IPS-15b (cell line): ENCODE measurements around the gene CYB5A.

Source experiments
- H3K27me3 ChIP-seq: one replicate; pipeline ENCODE4 v1.6.1; 2013; ENCODE audit warnings: low read length; ENCODE audit not compliant: control insufficient read depth, insufficient read depth
- H3K36me3 ChIP-seq: one replicate; pipeline ENCODE4 v1.6.1; 2013; ENCODE audit warnings: low read length; ENCODE audit not compliant: control insufficient read depth, insufficient read depth
- H3K4me1 ChIP-seq: one replicate; pipeline ENCODE4 v1.6.1; 2013; ENCODE audit warnings: mild to moderate bottlenecking, low read length; ENCODE audit not compliant: control insufficient read depth, insufficient read depth
- H3K4me3 ChIP-seq: one replicate; pipeline ENCODE4 v1.5.1; 2013; ENCODE audit warnings: low read depth, low read length
- H3K9ac ChIP-seq: one replicate; pipeline ENCODE4 v1.6.1; 2013; ENCODE audit warnings: low read depth, mild to moderate bottlenecking, low read length
- H3K9me3 ChIP-seq: one replicate; pipeline ENCODE4 v1.6.1; 2013; ENCODE audit warnings: mild to moderate bottlenecking, low read length; ENCODE audit not compliant: control insufficient read depth, insufficient read depth

CYB5A gene

DNA sequence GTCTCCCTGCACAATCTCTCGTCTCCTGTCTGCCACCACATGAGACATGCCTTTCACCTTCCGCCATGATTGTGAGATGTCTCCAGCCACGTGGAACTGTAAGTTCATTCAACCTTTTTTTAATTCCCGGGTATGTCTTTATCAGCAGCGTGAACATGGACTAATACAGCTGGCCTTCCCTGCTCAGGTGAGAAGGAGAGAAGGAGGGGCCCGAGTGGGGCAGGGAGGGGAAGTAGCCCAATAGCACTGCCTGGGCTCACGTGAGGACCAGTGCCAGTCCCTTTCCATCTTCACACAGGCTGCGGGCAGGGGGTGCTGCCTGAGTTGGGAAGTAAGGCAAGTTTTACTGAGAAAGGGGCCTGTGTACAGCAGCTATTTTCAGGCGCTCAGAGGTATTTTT lies 70.7 kb downstream of the CYB5A start:
- no peaks in the 10 kb centered on the region for H3K27me3 ChIP-seq
- H3K9me3 ChIP-seq = no peaks in the 10 kb centered on the region
- H3K4me3 ChIP-seq = no peak overlapping the region
- H3K4me1 ChIP-seq = no peaks in the 10 kb centered on the region
- H3K9ac ChIP-seq = no peak overlapping the region
- H3K36me3 ChIP-seq = no peaks in the 10 kb centered on the region

DNA sequence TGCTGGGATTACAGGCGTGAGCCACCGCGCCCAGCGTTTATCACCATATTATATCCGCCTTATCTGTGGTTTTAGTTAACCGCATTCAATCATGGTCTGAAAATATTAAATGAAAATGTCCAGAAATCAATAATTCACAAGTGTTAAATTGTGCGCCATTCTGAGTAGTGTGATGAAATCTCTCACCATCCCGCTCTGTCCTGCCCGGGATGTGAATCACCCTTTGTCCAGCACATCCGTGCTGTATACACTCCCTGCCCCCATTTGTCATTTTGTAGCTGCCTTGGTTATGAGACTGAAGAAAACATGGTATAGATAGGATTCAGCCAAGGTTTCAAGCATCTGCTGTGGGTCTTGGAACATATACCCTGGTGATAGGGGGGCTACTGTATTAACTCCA lies 72.7 kb downstream of the CYB5A start:
- Histone ChIP-seq H3K27me3 (no peaks in the 10 kb centered on the region), H3K9ac (no peak overlapping the region)

DNA sequence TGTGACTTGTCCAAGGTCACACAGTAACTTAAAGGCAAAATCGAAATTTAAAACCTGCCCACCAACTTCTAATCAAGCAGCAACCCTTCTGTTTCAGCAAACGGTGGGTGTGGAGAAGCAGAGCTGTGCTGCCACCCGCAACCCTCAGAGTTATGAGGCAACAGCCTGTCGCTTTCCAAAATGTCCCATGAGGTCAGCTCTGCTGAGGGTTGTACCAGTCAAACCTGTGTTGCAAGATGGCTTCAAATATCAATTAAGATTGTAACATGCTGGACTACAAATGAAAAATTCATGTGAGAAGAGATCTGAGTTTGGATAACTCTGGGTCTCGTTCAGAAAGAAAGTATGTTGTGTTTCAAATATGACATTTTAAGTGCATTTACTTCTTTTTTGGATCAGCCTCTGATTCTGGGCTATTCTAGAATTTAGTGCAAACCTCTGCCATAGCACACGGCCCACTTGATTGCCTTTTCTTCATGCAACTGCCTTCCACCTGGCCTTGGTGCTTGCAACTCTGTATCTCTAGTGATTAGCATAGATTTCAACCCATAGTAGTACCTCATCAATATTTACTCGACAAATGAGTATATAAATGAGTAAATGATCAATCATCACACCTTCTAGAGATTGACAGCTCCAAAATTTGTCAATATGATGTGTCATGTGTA lies 74.2 kb downstream of the CYB5A start:
- H3K9ac ChIP-seq = no peak overlapping the region
- H3K36me3 ChIP-seq = no peaks in the 10 kb centered on the region
- no peaks in the 10 kb centered on the region for H3K27me3 ChIP-seq
- H3K4me3 ChIP-seq = no peak overlapping the region
- no peaks in the 10 kb centered on the region for H3K4me1 ChIP-seq
- no peaks in the 10 kb centered on the region for H3K9me3 ChIP-seq

More for the DNA sequence above, 72.7 kb downstream of the CYB5A start:
- no peaks in the 10 kb centered on the region for H3K36me3 ChIP-seq
- no peaks in the 10 kb centered on the region for H3K9me3 ChIP-seq
- no peak overlapping the region for H3K4me3 ChIP-seq
- no peaks in the 10 kb centered on the region for H3K4me1 ChIP-seq

DNA sequence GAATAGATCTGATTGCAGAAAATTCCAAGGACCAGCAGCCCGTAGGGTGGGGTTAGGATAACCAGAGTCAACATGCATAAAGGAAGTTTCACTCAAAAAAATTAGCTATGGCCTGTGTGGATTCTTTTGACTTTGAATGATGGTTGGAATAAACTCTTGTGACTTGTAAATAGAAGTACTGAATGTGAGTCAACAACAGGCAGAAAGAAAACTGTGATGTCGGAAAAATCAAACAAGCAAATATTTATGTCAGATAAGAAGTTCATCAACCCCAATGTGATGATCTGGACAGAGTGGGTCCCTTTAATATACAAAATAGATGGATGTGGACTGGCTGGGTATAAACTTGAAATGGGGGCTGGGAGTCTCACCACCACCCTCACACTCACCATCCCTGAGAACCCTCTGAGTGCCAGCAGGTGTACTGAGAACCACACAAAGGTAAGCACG lies 75.1 kb downstream of the CYB5A start:
- no peaks in the 10 kb centered on the region for H3K27me3 ChIP-seq
- no peak overlapping the region for H3K9ac ChIP-seq
- H3K4me1 ChIP-seq = no peaks in the 10 kb centered on the region
- no peak overlapping the region for H3K4me3 ChIP-seq
- no peaks in the 10 kb centered on the region for H3K36me3 ChIP-seq
- no peaks in the 10 kb centered on the region for H3K9me3 ChIP-seq

DNA sequence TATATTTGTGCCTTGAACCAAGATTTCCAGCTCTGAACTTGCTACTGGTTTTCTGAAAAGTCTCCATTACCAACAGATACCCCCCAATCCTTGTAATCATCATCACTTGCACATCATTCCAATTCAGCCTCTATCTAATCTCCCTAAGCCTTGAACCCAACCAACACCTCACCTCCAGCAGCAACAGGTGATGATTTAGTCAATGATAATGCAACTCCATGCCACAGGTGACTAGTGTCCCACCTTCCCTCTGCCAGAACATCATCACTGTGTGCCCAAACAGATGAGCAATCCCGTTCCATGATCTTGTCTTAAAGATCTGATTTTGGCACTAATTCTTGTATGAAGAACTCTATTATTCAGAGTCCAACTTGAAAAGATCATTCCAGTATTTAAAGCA lies 75.9 kb downstream of the CYB5A start:
- no peak overlapping the region for H3K9ac ChIP-seq
- no peak overlapping the region for H3K4me3 ChIP-seq
- H3K4me1 ChIP-seq = no peaks in the 10 kb centered on the region
- H3K36me3 ChIP-seq = no peaks in the 10 kb centered on the region
- H3K27me3 ChIP-seq = no peaks in the 10 kb centered on the region
- no peaks in the 10 kb centered on the region for H3K9me3 ChIP-seq

DNA sequence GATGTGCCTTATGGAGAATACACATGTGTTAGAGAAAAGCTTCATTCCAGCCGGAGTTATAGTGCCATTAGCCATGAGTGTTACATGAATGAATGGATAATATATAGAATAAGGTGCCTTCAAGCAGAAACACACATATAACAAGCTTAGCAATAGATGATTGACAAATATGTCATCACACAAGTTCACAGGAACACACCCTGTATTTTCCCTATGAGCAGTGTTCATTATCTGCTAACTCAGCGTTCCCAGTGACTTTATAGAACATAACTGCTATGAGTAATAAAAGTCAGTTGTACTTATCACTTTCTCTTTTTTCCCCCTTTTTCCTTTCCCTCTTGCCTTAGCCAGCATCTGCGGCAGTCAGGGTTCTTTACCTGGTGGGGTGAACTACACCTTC lies 78.3 kb downstream of the CYB5A start:
- Histone ChIP-seq H3K4me3 (no peak overlapping the region), H3K9ac (no peak overlapping the region), H3K36me3 (no peaks in the 10 kb centered on the region), H3K27me3 (no peaks in the 10 kb centered on the region), H3K9me3 (no peaks in the 10 kb centered on the region), H3K4me1 (no peaks in the 10 kb centered on the region)

DNA sequence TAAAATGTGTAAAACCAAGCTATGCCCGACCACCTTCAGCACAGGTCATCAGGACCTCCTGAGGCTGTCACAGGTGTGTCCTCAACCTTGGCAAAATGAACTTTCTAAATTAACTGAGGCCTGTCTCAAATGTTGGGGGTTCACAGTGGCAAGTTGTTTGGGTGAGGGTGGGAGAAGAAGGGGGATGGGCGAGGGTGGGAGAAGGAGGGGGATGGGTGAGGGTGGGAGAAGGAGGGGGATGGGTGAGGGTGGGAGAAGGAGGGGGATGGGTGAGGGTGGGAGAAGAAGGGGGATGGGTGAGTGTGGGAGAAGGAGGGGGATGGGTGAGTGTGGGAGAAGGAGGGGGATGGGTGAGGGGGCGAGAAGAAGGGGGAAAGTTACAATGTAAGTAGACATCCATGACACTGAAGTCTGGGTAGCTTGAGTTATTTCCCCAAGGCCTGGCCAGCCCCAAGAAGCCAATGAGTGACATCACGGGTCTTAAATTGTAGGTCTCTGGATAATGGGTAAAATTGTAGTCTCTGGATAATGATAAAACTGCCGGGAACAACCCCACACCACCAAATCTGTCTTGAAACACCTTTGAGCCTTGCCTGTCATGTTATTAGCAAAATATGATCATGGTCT lies 87.1 kb downstream of the CYB5A start:
- H3K27me3 ChIP-seq = no peaks in the 10 kb centered on the region
- H3K4me1 ChIP-seq = no peaks in the 10 kb centered on the region
- no peak overlapping the region for H3K9ac ChIP-seq
- no peak overlapping the region for H3K4me3 ChIP-seq
- no peaks in the 10 kb centered on the region for H3K9me3 ChIP-seq
- H3K36me3 ChIP-seq = no peaks in the 10 kb centered on the region

DNA sequence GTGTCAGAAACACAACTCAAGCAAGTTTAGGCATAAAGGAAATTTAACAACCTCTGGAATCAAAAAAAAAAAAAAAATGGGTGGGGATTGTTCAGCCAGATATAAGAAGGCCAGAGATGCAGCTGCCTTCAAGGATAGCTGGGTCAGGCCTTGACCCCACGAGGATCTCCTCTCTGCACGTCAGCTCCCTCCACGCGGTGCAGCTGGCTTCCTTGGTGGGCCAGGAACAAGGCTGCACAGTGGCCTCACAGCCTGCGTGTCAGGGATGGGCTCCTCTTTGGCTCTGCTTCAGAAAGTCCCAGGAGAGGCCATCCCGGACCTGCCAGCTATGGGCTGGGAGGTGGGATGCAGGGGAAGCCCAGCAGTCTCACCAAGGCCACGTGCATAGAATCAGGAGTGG lies 88.0 kb downstream of the CYB5A start:
- no peak overlapping the region for H3K4me3 ChIP-seq
- H3K36me3 ChIP-seq = no peaks in the 10 kb centered on the region
- no peaks in the 10 kb centered on the region for H3K9me3 ChIP-seq
- no peaks in the 10 kb centered on the region for H3K4me1 ChIP-seq
- no peak overlapping the region for H3K9ac ChIP-seq
- H3K27me3 ChIP-seq = no peaks in the 10 kb centered on the region
